Subcutaneous adipose tissue (tissue), 4 donors: ENCODE measurements around the gene RING1. TPM values are rescaled to one million over a fixed set of nuclear protein-coding genes. Genes with fewer than 3 reads are reported as not detected.

ENCODE experiments used
- total RNA-seq, 4 donors: library from RNA; depleted of rRNA; stranded (reverse); fragments of >200 nt; gene quantifications; one replicate each; pipeline ENCODE4 v1.1.0, GENCODE V29; 2016
- TF ChIP-seq, protein P1 (sequence below): fragments of 450-650 bp; IDR thresholded peaks from one replicate; pipeline ENCODE4 v1.5.1; 2016; ENCODE audit warnings: low read depth, mild to moderate bottlenecking, control low read depth, antibody characterized with exemption, moderate library complexity

The RING1 gene
- total RNA-seq, 4 donors from 2014 or later = 7.3 to 19.0 (median 10.5) TPM

DNA sequence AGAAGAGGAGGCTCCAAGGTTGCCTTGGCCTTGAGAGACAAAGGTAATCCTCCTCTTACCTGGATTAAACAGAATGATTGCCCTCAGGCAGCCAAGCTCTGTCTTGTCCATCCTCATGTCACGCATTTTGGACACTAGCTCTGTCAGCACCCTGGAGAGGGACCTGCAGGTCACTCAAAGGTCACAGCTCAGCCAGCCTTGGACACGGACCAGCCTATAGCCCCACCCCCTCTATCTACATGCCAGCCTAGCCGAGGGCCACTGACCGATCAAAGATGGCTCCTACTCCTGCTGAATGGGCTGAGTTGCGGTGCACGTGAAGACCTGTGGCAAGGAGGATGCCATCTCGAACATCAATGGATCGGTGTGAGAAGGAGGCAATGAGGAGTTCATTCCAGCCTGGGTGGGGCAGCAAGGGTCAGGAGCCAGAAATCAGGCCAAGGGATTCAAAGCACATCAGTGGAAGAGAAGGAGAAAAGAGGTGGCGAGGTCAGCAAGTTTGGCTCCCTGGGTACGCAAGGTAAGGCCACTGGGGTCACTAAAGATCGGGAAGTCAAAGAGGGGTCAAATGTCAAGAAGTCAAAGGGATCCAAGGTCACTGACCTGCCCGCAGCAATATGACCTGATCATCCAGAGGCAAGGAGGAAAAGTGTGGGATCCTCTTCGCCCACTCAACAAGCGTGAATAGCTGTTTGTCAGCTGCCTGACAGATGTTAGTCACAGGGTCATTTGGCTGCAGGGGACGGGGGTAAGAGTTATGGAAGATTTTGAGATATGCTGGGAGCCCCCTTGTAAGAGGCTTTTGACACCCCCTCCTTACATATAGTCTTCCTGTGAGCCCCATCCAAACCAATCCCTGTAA is 12.8 kb upstream of the RING1 start:
- TF ChIP-seq, protein P1, sequence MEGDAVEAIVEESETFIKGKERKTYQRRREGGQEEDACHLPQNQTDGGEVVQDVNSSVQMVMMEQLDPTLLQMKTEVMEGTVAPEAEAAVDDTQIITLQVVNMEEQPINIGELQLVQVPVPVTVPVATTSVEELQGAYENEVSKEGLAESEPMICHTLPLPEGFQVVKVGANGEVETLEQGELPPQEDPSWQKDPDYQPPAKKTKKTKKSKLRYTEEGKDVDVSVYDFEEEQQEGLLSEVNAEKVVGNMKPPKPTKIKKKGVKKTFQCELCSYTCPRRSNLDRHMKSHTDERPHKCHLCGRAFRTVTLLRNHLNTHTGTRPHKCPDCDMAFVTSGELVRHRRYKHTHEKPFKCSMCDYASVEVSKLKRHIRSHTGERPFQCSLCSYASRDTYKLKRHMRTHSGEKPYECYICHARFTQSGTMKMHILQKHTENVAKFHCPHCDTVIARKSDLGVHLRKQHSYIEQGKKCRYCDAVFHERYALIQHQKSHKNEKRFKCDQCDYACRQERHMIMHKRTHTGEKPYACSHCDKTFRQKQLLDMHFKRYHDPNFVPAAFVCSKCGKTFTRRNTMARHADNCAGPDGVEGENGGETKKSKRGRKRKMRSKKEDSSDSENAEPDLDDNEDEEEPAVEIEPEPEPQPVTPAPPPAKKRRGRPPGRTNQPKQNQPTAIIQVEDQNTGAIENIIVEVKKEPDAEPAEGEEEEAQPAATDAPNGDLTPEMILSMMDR = no peak

DNA sequence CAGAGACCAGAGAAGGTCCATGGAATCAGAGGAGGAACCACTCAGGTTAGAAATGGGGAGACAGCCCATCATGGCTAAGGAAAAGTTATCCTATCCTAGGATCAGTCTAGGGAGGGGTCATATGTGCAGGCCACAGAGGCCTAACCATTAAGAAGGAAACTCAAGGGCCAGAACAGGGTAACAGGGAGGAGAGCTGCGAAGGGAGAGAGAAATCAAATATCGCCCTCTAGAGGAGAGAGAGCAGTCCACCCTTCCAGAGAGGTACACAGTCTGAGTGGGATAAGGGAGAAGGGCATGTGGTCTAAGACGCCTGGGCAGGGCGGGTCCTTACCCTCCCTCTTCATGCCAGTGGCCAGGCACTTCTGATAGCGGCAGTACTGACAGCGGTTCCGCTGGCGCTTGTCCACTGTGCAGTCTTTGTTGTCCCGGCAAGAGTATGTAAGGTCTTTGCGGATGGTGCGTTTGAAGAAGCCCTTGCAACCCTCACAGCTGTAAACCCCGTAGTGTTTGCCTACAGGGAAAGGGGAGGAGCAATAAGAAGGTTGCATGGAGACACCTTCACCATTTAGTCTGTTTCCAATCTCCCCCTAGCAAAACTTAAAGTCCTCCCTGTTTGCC is 10.8 kb upstream of the RING1 start:
- TF ChIP-seq, protein P1 = no peak

- TF ChIP-seq, protein P1 = no peak
These were observed 10.0 kb upstream of the RING1 start for GRCh38 chr6:33198159-33198852.

DNA sequence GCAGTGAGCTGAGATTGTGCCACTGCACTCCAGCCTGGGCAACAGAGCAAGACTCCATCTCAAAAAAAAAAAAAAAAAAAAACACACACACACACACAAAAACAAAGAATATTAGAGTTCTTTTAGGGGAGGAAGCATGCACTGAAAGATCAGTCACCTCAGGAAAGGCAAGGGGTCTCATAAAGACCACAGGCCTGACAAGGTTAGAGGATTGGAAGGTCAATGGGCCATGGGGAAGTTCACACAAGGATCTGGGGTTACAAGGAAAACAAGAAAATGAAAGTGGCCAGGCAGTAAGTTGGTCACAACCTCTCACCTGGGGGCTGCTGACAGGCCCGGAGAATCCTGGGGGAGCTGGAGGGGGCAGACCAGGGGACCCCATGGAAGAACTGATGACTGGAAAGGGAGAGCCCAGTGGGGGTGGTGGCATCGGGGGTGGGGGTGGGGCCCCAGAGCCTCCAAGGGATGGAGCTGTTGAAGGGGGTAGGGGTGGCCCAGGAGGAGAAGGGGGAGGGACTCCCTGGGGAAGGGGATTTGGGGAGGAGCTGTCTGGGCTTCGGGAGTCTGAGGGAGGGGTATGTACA is 9.4 kb upstream of the RING1 start:
- TF ChIP-seq, protein P1 = no peak

DNA sequence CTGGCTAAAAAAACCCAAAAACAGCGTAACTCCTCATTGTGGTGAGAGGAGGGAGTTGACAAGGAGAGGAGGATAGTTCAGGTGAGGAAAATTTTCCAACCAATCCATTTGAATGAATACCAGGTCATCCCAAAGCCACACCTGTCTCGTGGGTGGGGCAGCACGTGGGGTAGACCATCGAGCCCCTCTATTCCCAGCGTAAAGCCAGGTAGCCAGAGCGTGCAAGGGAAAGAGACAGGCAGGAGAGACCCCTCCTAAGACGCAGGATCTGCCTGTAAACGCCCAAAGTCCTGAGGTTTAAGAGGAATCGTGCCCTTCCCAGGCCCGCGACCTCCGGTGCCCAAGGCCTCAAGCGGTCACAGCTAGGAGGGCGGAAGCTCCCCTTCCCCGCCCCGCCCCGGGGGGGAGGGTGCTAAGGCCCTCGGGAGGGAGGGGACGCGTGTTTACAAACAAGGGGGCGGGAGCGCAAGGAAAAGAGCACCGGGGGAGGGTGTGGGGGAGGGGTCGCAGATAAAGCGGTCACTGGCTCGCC is 8.5 kb upstream of the RING1 start:
- TF ChIP-seq, protein P1 = no peak

DNA sequence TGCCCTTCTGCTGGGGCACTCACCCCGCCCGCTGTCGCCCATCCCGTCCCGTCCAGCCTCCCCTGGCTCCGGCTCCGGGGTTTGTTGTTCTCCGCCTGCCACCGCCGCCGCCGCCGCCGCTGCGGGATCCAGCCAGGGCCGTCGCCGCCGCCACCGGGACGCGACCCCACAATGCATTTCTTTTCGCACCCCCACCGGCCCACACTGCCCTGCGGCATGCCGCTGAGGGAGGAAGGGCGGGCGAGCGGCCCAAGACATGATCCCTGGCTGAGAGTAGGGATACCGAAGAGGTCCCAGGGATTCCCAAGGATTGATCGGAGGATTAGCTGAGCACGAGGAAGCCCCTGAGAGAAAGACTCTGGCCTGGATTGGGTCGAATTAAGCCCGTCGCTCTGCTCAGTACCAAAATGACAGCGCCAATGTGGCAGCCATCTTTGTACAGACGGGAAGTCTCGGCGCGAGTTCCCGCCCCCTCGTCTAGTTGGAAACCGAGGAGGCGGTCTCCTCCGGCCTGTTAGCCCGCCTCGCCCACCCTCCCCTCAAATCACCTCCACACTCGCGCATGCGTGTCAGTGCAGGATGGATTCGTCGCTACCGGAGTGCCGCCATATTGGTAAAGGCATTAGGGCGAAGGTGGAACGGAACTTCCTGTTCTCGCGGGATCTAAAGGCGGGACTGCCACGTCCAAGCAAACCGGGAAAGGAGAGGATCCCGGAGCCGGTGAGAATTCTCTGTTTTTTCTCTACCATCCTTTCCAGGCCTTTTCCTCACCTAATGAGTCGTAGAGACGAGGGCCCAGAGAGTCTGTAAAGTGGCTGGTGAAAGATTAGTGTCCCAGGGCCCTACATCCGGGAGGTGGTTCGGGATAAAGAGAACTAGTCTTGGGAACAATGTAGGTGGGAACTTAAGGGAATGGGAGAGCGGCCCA is 7.8 kb upstream of the RING1 start, which contains the start of the genes RXRB and SLC39A7:
Gene RXRB, minus strand, starts transcription at position 447 of the 928 bp plus-strand sequence. Its CDS starts 189 bp downstream, at position 258.
Gene SLC39A7, plus strand, starts transcription at position 649 of the 928 bp plus-strand sequence. CDS start 379 bp downstream, outside the sequence.
- TF ChIP-seq, protein P1 = no peak
